PC-3 (cell line): ENCODE results near the gene USP40. TPM values are rescaled to one million over a fixed set of nuclear protein-coding genes. Genes with fewer than 3 reads are reported as not detected.

ENCODE experiments used
- ATAC-seq: fragments of 200-7000 bp; cut with Tn5 transposase; 2 replicates; pipeline ENCODE4 v1.9.1; 2020; ENCODE audit warnings: mild to moderate bottlenecking, moderate library complexity
- BruUV-seq: library from RNA; stranded (reverse); fragments of 400-500 nt; replicated peaks from 2 replicates; lab custom pipeline; 2021; lab: Mats Ljungman, UMichigan
- CTCF ChIA-PET: fragments of 300-600 bp; sonication (Branson Sonifier 250); formaldehyde crosslinking; loops from one replicate; lab custom pipeline; 2022; ENCODE audit warnings: antibody characterized with exemption; lab: Charles Lee
- POLR2A ChIA-PET: fragments of 300-600 bp; sonication (Branson Sonifier 250); formaldehyde crosslinking; loops from one replicate; lab custom pipeline; 2022; ENCODE audit warnings: antibody characterized with exemption; ENCODE audit not compliant: unreplicated experiment; lab: Charles Lee
- DNase-seq: peaks from one replicate; pipeline ENCODE4 v3.0.0-alpha.2; 2015
- H2AFZ ChIP-seq: fragments of 300-600 bp; sonication (generic); 2 replicates; pipeline ENCODE4 v1.6.0; 2016; ENCODE audit warnings: antibody characterized with exemption, low read length
- H3F3A ChIP-seq: fragments of 300-600 bp; sonication (generic); one replicate; pipeline ENCODE4 v1.6.0; 2017; ENCODE audit warnings: antibody characterized with exemption, low read length, control low read depth, mild to moderate bottlenecking; ENCODE audit not compliant: unreplicated experiment
- H3K27ac ChIP-seq: fragments of 300-600 bp; sonication (generic); 2 replicates; pipeline ENCODE4 v1.5.1; 2016; ENCODE audit warnings: mild to moderate bottlenecking, low read length
- H3K27me3 ChIP-seq: fragments of 300-600 bp; sonication (generic); 2 replicates; pipeline ENCODE4 v1.6.1; 2016; ENCODE audit warnings: low read length, mixed read lengths
- H3K36me3 ChIP-seq: fragments of 300-600 bp; sonication (generic); 2 replicates; pipeline ENCODE4 v1.6.1; 2016; ENCODE audit warnings: low read depth, mixed run types, low read length, mixed read lengths
- H3K4me1 ChIP-seq: fragments of 300-600 bp; sonication (generic); 2 replicates; pipeline ENCODE4 v1.5.1; 2016; ENCODE audit warnings: low read length; ENCODE audit not compliant: insufficient read depth
- H3K4me2 ChIP-seq: fragments of 300-600 bp; sonication (generic); 2 replicates; pipeline ENCODE4 v1.6.0; 2016; ENCODE audit warnings: low read length
- H3K4me3 ChIP-seq: fragments of 300-600 bp; sonication (generic); 2 replicates; pipeline ENCODE4 v1.5.1; 2016; ENCODE audit warnings: mild to moderate bottlenecking, low read length, mixed read lengths
- H3K79me2 ChIP-seq: fragments of 300-600 bp; sonication (generic); 2 replicates; pipeline ENCODE4 v1.6.1; 2017; ENCODE audit warnings: low read length, mixed read lengths
- H3K9ac ChIP-seq: fragments of 300-600 bp; sonication (generic); 2 replicates; pipeline ENCODE4 v1.6.0; 2016; ENCODE audit warnings: mild to moderate bottlenecking, low read length
- H3K9me2 ChIP-seq: fragments of 300-600 bp; sonication (generic); replicated peaks from 2 replicates; pipeline ENCODE4 v1.6.1; 2016; ENCODE audit warnings: mixed run types, low read length, mixed read lengths
- H3K9me3 ChIP-seq: fragments of 300-600 bp; sonication (generic); 2 replicates; pipeline ENCODE4 v1.6.1; 2016; ENCODE audit warnings: low read length, mixed read lengths
- H4K20me1 ChIP-seq: fragments of 300-600 bp; sonication (generic); 2 replicates; pipeline ENCODE4 v1.6.1; 2016; ENCODE audit warnings: low read length, mixed read lengths
- CTCF ChIP-seq: fragments of 300-600 bp; sonication (generic); conservative IDR thresholded peaks from 2 replicates; pipeline ENCODE4 v1.5.1; 2017; ENCODE audit warnings: antibody characterized with exemption, low read depth, mild to moderate bottlenecking, low read length
- EZH2 ChIP-seq: fragments of 300-600 bp; sonication (generic); IDR thresholded peaks from one replicate; pipeline ENCODE4 v1.6.1; 2017; ENCODE audit warnings: antibody characterized with exemption, mild to moderate bottlenecking, low read length; ENCODE audit not compliant: unreplicated experiment
- EZH2phosphoT487 ChIP-seq: fragments of 300-600 bp; sonication (generic); IDR thresholded peaks from 2 replicates; pipeline ENCODE4 v1.6.1; 2018; ENCODE audit warnings: mild to moderate bottlenecking, antibody characterized with exemption, low read length, borderline replicate concordance
- intact Hi-C: fragments of 100-400 bp; cut with micrococcal nuclease; formaldehyde crosslinking; loops from 2 replicates; pipeline ENCODE4 v1.9.0; 2023
- total RNA-seq: library from RNA; depleted of rRNA; stranded (reverse); fragments of >200 nt; gene quantifications from 2 replicates; pipeline ENCODE4 v1.2.3, GENCODE V29; 2014

Gene USP40
- total RNA-seq, 1 experiment from 2014 or later = 32.1 TPM

GRCh38 chr2:233532971-233533370 lies 33.6 kb downstream of the USP40 start:
- TF ChIP-seq CTCF = no peak
- TF ChIP-seq EZH2phosphoT487 = no peak
- TF ChIP-seq EZH2 = no peak
- no peaks in the 10 kb centered on the region for H4K20me1 ChIP-seq
- no peaks in the 10 kb centered on the region for H3K4me1 ChIP-seq
- H3K9ac ChIP-seq = no peak overlapping the region
- H3K4me2 ChIP-seq = no peak overlapping the region
- ATAC-seq (no peak), DNase-seq (no peak)
- BruUV-seq = no TSS peak
- ChIA-PET POLR2A (no interaction called here), CTCF (no interaction called here)
- intact Hi-C loops = no loop called here
- H3K27ac ChIP-seq = no peak overlapping the region
- no peaks in the 10 kb centered on the region for H3K27me3 ChIP-seq
- no peaks in the 10 kb centered on the region for H3K79me2 ChIP-seq
- H3K4me3 ChIP-seq = no peak overlapping the region
- H3K9me3 ChIP-seq = no peaks in the 10 kb centered on the region
- no peaks in the 10 kb centered on the region for H3F3A ChIP-seq
- no peaks in the 10 kb centered on the region for H3K9me2 ChIP-seq
- H3K36me3 ChIP-seq = peaks cover 2% of the 10 kb centered on the region; the same call in 1 of the 2 replicates
- no peak overlapping the region for H2AFZ ChIP-seq

- peaks cover under 1% of the 10 kb centered on the region; the same call in 1 of the 2 replicates for H3K36me3 ChIP-seq
- no peaks in the 10 kb centered on the region for H3F3A ChIP-seq
- intact Hi-C loops = no loop called here
- ATAC-seq = no peak
- H3K9me2 ChIP-seq = no peaks in the 10 kb centered on the region
- TF ChIP-seq CTCF (no peak), EZH2phosphoT487 (no peak), EZH2 (no peak)
- H3K27ac ChIP-seq = no peak overlapping the region
- H3K27me3 ChIP-seq = no peaks in the 10 kb centered on the region
- no peaks in the 10 kb centered on the region for H3K4me1 ChIP-seq
- ChIA-PET POLR2A (no interaction called here), CTCF (no interaction called here)
- no TSS peak for BruUV-seq
- no peaks in the 10 kb centered on the region for H3K9me3 ChIP-seq
- H2AFZ ChIP-seq = no peak overlapping the region
- H3K9ac ChIP-seq = no peak overlapping the region
- no peaks in the 10 kb centered on the region for H4K20me1 ChIP-seq
- no peaks in the 10 kb centered on the region for H3K79me2 ChIP-seq
- H3K4me2 ChIP-seq = no peak overlapping the region
- H3K4me3 ChIP-seq = no peak overlapping the region
- DNase-seq = no peak
Measured at GRCh38 chr2:233531955-233532354, 34.6 kb downstream of the USP40 start.

DNA sequence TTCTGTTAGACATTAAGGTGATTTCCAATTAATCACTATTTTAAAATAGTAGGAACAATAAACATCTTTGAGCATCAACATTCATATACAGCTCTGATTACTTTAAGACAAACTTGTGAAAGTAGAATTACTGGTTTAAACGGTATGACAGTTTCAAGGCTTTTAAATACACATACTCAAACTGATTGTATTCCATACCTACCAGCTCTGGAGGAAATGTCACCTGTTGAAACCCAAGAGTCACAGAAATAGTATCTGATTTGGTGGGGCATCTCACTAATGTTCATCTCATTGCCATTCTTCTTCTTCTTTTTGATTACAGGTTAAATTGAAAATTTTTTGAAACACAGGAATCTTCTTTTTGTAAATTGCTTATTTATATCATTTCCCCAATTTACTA lies 36.2 kb downstream of the USP40 start:
- BruUV-seq = no TSS peak
- H3K4me1 ChIP-seq = no peaks in the 10 kb centered on the region
- intact Hi-C loops = no loop called here

More for the DNA sequence above, 36.2 kb downstream of the USP40 start:
- ChIA-PET CTCF (no interaction called here), POLR2A (no interaction called here)
- Histone ChIP-seq H3K79me2 (no peaks in the 10 kb centered on the region), H3K9me3 (no peaks in the 10 kb centered on the region), H3K9ac (no peak overlapping the region), H3K36me3 (no peaks in the 10 kb centered on the region; the same call in 1 of the 2 replicates), H3K9me2 (no peaks in the 10 kb centered on the region), H3F3A (no peaks in the 10 kb centered on the region), H3K27ac (no peak overlapping the region), H3K4me2 (no peak overlapping the region), H4K20me1 (no peaks in the 10 kb centered on the region), H3K27me3 (no peaks in the 10 kb centered on the region), H3K4me3 (no peak overlapping the region), H2AFZ (no peak overlapping the region)
- no peak for DNase-seq
- no peak for ATAC-seq
- TF ChIP-seq EZH2 = no peak
- TF ChIP-seq CTCF = no peak
- no peak for TF ChIP-seq EZH2phosphoT487
